K562 (cell line): ENCODE data around the gene CENPX.

Experiments used
- CEBPB ChIP-seq: fragments of 450-650 bp; IDR thresholded peaks from 2 replicates; pipeline ENCODE4 v1.6.1; 2016; ENCODE audit warnings: missing genetic modification characterization, missing compliant biosample characterization
- DDX20 ChIP-seq: fragments of 450-650 bp; IDR thresholded peaks from 2 replicates; pipeline ENCODE4 v1.6.1; 2016; ENCODE audit warnings: missing genetic modification characterization, low read depth, mild to moderate bottlenecking, missing compliant biosample characterization, moderate library complexity
- JUN ChIP-seq, 2 experiments: sonication (generic) in 1 of 2; formaldehyde crosslinking in 1 of 2; IDR thresholded peaks; 2 replicates each; pipeline versions ENCODE4 v1.6.1 to v1.8.0; 2012 to 2022; ENCODE audit warnings: borderline replicate concordance in 2 of 2, mild to moderate bottlenecking in 2 of 2, improper control_type of control experiment in 1 of 2, low read depth in 1 of 2, low read length in 1 of 2, missing genetic modification reagents in 1 of 2
- MAFF ChIP-seq: IDR thresholded peaks from 2 replicates; pipeline ENCODE4 v1.6.1; 2012; ENCODE audit warnings: low read length, improper control_type of control experiment
- MYC ChIP-seq, 2 experiments: fragments of 250-450 bp in 1 of 2; sonication (Bioruptor Pico) in 1 of 2; IDR thresholded peaks; 2 replicates each; pipeline versions ENCODE4 v1.5.1 to v1.6.1; 2012 to 2021; ENCODE audit warnings: low read depth in 2 of 2, borderline replicate concordance in 1 of 2, improper control_type of control experiment in 1 of 2, low read length in 1 of 2, mild to moderate bottlenecking in 1 of 2, moderate library complexity in 1 of 2
- NFIC ChIP-seq: fragments of 450-650 bp; IDR thresholded peaks from 2 replicates; pipeline ENCODE4 v1.6.1; 2017; ENCODE audit warnings: mild to moderate bottlenecking, inconsistent platforms
- OTX1 ChIP-seq: fragments of 450-650 bp; formaldehyde crosslinking; IDR thresholded peaks from 2 replicates; pipeline ENCODE4 v1.4.0; 2022; ENCODE audit warnings: mild to moderate bottlenecking
- SIN3A ChIP-seq, 2 experiments: fragments of 150-350 bp in 1 of 2; IDR thresholded peaks; 2 replicates each; pipeline ENCODE4 v1.6.1; 2011 to 2016; ENCODE audit warnings: borderline replicate concordance in 2 of 2, low read depth in 2 of 2, low read length in 2 of 2, mild to moderate bottlenecking in 2 of 2, moderate library complexity in 2 of 2; ENCODE audit not compliant: control insufficient read depth in 1 of 2
- SMARCC2 ChIP-seq: fragments of 450-650 bp; IDR thresholded peaks from 2 replicates; pipeline ENCODE4 v1.6.1; 2017; ENCODE audit warnings: antibody characterized with exemption, moderate library complexity, mild to moderate bottlenecking, low read depth
- SOX6 ChIP-seq: fragments of 450-650 bp; IDR thresholded peaks from 2 replicates; pipeline ENCODE4 v1.6.1; 2014; ENCODE audit warnings: mild to moderate bottlenecking
- TCF7 ChIP-seq: sonication (generic); IDR thresholded peaks from 2 replicates; pipeline ENCODE4 v1.6.1; 2016; ENCODE audit warnings: antibody characterized with exemption, borderline replicate concordance
- ZNF347 ChIP-seq: fragments of 450-650 bp; formaldehyde crosslinking; IDR thresholded peaks from 2 replicates; pipeline ENCODE4 v1.4.0; 2020; ENCODE audit warnings: low read depth, mild to moderate bottlenecking, moderate library complexity
- TF ChIP-seq, protein P1 (sequence below), 3 experiments: IDR thresholded peaks in 2 of 3; conservative IDR thresholded peaks in 1 of 3; 2 replicates each; pipeline ENCODE4 v1.5.1; 2011 to 2012; ENCODE audit warnings: low read length in 3 of 3, mild to moderate bottlenecking in 3 of 3, control low read depth in 2 of 3, improper control_type of control experiment in 1 of 3, inconsistent platforms in 1 of 3, low read depth in 1 of 3, mixed read lengths in 1 of 3, moderate library complexity in 1 of 3; ENCODE audit not compliant: insufficient read depth in 2 of 3
- TF ChIP-seq, protein P2 (sequence below): fragments of 200-600 bp; sonication (generic); IDR thresholded peaks from one replicate; pipeline ENCODE4 v1.6.1; 2012; ENCODE audit warnings: mild to moderate bottlenecking, low read depth, low read length, inconsistent platforms

DNA sequence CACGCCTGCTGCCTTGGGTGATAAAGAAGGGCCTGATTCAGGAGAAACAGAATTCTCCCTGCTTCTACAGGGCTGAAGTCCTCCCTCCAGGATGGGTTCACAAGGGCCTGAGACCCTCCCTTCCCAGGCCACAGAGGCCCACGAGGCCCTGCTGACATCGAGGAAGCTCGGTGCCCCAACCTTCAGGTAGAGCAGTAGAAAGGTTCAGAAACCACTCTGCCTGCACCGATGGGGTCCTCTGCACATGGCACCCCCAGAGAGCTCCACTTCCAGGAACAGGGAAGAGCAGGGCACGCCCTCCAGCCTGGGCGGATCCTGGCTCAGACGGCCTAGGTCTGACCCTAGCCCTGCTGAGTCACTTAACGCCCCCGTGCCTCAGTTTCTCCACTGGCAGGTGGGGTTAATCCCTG, 773 bp downstream of the CENPX start:
- TF ChIP-seq JUN (IDR thresholded peaks at IDR 0.05; ENCODE audit: borderline replicate concordance, low read depth, low read length) (no peak), JUN (CRISPR knock-in tag; IDR thresholded peaks at IDR 0.05; ENCODE audit: borderline replicate concordance) (no peak), SIN3A (IDR thresholded peaks at IDR 0.05; ENCODE audit: borderline replicate concordance in 2 of 2, control insufficient read depth in 1 of 2, low read depth in 2 of 2, low read length in 2 of 2) (peak in 1 of 2 experiments; percentile 36; a peak in 1 of 4 replicates), OTX1 (CRISPR knock-in tag) (no peak), DDX20 (tag) (no peak), NFIC (no peak), MAFF (no peak), SOX6 (no peak), SMARCC2 (no peak), MYC (IDR thresholded peaks at IDR 0.05; ENCODE audit: low read depth, low read length) (no peak), MYC (CRISPR knock-in tag; IDR thresholded peaks at IDR 0.05; ENCODE audit: borderline replicate concordance, low read depth) (no peak), ZNF347 (no peak), TCF7 (no peak), CEBPB (tag) (no peak)
- TF ChIP-seq, protein P1, sequence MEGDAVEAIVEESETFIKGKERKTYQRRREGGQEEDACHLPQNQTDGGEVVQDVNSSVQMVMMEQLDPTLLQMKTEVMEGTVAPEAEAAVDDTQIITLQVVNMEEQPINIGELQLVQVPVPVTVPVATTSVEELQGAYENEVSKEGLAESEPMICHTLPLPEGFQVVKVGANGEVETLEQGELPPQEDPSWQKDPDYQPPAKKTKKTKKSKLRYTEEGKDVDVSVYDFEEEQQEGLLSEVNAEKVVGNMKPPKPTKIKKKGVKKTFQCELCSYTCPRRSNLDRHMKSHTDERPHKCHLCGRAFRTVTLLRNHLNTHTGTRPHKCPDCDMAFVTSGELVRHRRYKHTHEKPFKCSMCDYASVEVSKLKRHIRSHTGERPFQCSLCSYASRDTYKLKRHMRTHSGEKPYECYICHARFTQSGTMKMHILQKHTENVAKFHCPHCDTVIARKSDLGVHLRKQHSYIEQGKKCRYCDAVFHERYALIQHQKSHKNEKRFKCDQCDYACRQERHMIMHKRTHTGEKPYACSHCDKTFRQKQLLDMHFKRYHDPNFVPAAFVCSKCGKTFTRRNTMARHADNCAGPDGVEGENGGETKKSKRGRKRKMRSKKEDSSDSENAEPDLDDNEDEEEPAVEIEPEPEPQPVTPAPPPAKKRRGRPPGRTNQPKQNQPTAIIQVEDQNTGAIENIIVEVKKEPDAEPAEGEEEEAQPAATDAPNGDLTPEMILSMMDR (IDR thresholded peaks at IDR 0.05 in 2 of 3, conservative IDR thresholded peaks at IDR 0.05 in 1 of 3; ENCODE audit: insufficient read depth in 2 of 3, low read depth in 1 of 3, low read length in 3 of 3): no peak
- TF ChIP-seq, protein P2, sequence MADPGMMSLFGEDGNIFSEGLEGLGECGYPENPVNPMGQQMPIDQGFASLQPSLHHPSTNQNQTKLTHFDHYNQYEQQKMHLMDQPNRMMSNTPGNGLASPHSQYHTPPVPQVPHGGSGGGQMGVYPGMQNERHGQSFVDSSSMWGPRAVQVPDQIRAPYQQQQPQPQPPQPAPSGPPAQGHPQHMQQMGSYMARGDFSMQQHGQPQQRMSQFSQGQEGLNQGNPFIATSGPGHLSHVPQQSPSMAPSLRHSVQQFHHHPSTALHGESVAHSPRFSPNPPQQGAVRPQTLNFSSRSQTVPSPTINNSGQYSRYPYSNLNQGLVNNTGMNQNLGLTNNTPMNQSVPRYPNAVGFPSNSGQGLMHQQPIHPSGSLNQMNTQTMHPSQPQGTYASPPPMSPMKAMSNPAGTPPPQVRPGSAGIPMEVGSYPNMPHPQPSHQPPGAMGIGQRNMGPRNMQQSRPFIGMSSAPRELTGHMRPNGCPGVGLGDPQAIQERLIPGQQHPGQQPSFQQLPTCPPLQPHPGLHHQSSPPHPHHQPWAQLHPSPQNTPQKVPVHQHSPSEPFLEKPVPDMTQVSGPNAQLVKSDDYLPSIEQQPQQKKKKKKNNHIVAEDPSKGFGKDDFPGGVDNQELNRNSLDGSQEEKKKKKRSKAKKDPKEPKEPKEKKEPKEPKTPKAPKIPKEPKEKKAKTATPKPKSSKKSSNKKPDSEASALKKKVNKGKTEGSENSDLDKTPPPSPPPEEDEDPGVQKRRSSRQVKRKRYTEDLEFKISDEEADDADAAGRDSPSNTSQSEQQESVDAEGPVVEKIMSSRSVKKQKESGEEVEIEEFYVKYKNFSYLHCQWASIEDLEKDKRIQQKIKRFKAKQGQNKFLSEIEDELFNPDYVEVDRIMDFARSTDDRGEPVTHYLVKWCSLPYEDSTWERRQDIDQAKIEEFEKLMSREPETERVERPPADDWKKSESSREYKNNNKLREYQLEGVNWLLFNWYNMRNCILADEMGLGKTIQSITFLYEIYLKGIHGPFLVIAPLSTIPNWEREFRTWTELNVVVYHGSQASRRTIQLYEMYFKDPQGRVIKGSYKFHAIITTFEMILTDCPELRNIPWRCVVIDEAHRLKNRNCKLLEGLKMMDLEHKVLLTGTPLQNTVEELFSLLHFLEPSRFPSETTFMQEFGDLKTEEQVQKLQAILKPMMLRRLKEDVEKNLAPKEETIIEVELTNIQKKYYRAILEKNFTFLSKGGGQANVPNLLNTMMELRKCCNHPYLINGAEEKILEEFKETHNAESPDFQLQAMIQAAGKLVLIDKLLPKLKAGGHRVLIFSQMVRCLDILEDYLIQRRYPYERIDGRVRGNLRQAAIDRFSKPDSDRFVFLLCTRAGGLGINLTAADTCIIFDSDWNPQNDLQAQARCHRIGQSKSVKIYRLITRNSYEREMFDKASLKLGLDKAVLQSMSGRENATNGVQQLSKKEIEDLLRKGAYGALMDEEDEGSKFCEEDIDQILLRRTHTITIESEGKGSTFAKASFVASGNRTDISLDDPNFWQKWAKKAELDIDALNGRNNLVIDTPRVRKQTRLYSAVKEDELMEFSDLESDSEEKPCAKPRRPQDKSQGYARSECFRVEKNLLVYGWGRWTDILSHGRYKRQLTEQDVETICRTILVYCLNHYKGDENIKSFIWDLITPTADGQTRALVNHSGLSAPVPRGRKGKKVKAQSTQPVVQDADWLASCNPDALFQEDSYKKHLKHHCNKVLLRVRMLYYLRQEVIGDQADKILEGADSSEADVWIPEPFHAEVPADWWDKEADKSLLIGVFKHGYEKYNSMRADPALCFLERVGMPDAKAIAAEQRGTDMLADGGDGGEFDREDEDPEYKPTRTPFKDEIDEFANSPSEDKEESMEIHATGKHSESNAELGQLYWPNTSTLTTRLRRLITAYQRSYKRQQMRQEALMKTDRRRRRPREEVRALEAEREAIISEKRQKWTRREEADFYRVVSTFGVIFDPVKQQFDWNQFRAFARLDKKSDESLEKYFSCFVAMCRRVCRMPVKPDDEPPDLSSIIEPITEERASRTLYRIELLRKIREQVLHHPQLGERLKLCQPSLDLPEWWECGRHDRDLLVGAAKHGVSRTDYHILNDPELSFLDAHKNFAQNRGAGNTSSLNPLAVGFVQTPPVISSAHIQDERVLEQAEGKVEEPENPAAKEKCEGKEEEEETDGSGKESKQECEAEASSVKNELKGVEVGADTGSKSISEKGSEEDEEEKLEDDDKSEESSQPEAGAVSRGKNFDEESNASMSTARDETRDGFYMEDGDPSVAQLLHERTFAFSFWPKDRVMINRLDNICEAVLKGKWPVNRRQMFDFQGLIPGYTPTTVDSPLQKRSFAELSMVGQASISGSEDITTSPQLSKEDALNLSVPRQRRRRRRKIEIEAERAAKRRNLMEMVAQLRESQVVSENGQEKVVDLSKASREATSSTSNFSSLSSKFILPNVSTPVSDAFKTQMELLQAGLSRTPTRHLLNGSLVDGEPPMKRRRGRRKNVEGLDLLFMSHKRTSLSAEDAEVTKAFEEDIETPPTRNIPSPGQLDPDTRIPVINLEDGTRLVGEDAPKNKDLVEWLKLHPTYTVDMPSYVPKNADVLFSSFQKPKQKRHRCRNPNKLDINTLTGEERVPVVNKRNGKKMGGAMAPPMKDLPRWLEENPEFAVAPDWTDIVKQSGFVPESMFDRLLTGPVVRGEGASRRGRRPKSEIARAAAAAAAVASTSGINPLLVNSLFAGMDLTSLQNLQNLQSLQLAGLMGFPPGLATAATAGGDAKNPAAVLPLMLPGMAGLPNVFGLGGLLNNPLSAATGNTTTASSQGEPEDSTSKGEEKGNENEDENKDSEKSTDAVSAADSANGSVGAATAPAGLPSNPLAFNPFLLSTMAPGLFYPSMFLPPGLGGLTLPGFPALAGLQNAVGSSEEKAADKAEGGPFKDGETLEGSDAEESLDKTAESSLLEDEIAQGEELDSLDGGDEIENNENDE: no peak
